Measurements from ENCODE around the gene SYNC. TPM values are rescaled to one million over a fixed set of nuclear protein-coding genes. Genes with fewer than 3 reads are reported as not detected.
"Not testable (repeated sequence)": the region's sequence is repeated elsewhere in the genome, so short reads cannot be mapped to it uniquely, and the experiment has no call there.

The SYNC gene
- total and polyA plus RNA-seq, 9 of the 15 experiments (the other 6 are each of a cell fraction or from before 2014, with no cell fraction given) = 0.49 to 1.1 (median 0.87) TPM

DNA sequence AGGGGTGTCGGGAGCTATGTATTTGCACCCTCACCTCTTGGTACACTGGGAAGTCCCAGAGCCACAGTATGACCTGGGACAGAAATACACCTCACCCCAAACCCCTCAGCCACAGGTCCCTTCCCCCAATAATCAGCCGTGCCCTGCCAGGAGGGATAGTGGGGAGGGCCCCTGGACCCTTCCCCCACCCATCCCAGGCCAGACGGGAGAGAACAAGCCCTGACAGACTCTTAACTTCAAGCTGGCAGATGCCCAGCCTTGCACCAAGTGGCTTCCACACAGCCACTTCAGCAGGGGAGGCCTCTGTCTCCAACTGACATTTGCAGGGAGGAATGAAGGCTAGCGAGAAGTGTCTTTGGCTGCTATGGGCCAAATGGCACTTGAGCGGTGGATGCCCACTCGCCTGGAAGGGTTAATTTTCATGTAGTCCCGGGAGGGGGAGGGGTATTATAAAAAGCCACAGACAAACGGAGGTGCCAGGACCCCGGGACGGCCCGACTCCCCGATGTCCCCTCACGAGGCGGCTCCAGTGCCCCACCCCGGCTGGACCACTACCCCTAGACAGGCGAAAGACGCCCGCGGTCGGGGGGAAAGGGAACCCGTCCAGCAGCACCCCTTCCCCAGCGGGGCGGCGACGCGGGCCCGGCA, 495 bp downstream of the SYNC start:
- POLR2A ChIA-PET = interaction anchor here (0.6 to 1.5 kb wide), 7 partner anchors 13 to 173 kb away, joined by 3 to 4 read pairs (median 3); no protein-coding TSS in a partner anchor
- H2AFZ ChIP-seq (ENCODE audit: low read depth, low read length) = peak overlapping the region; percentile 86
- H3K9ac ChIP-seq (ENCODE audit: insufficient read depth in 1 of 2, low read depth in 2 of 2, low read length in 2 of 2) = peak overlapping the region; percentile 26 to 87; a peak in 3 of 4 replicates
- H3K4me2 ChIP-seq (ENCODE audit: insufficient read depth, low read length) = peak overlapping the region; percentile 90; the same call in 1 of the 2 replicates
- H4K20me1 ChIP-seq (replicated peaks; ENCODE audit: control insufficient read depth, insufficient read depth, low read length) = no peaks in the 10 kb centered on the region
- CTCF ChIA-PET (ENCODE audit: low intra/inter-chr PET ratio) = interaction anchor here (0.6 kb wide), 1 partner anchor 168 kb away, joined by 5 read pairs; no protein-coding TSS in a partner anchor
- TF ChIP-seq ASH1L (IDR thresholded peaks at IDR 0.05; ENCODE audit: borderline replicate concordance, low read depth, partially characterized antibody) (no peak), MTA3 (IDR thresholded peaks at IDR 0.05; ENCODE audit: borderline replicate concordance) (0 out of 2 replicates have a peak, but pooled peaks have one; percentile 13)
- no peaks in the 10 kb centered on the region for H3K36me3 ChIP-seq (ENCODE audit: control insufficient read depth, insufficient read depth, low read length)
- H3K27ac ChIP-seq (ENCODE audit: extremely low read depth, low read depth, low read length) = no peak overlapping the region
- no peaks in the 10 kb centered on the region for H3K9me3 ChIP-seq (replicated peaks; ENCODE audit: control insufficient read depth, insufficient read depth, low read depth, low read length)
- no peak for DNase-seq (ENCODE audit: extremely low read depth in 1 of 4, low spot score in 3 of 4)
- no peak for FAIRE-seq
- no TSS peak for BruUV-seq (replicated peaks)
- H3K27me3 ChIP-seq (ENCODE audit: control insufficient read depth in 2 of 2, insufficient read depth in 2 of 2, low read length in 2 of 2) = no peaks in the 10 kb centered on the region
- peak overlapping the region; percentile 59 for H3K4me3 ChIP-seq
- no peaks in the 10 kb centered on the region for H3K79me2 ChIP-seq (ENCODE audit: control insufficient read depth, insufficient read depth, low read length)
- H3K9me1 ChIP-seq (ENCODE audit: control insufficient read depth, insufficient read depth, low read length) = no peaks in the 10 kb centered on the region
- H3K4me1 ChIP-seq (replicated peaks in 1 of 2; ENCODE audit: control insufficient read depth in 2 of 2, insufficient read depth in 2 of 2, low read length in 2 of 2) = peaks cover 9 to 30% of the 10 kb centered on the region in 2 experiments; a peak in 4 of 5 replicates
- in situ Hi-C loops (cut with MboI) (no loop called here), intact Hi-C loops (cut with micrococcal nuclease) (loop anchor here (5.0 kb wide), 2 partner anchors 255 to 300 kb away; no protein-coding TSS in a partner anchor)
- WGBS (ENCODE audit: insufficient coverage, low coverage, missing lambda C conversion rate) = 39% methylated on average over 21 of the region's 27 CpGs
- ATAC-seq = no peak

DNA sequence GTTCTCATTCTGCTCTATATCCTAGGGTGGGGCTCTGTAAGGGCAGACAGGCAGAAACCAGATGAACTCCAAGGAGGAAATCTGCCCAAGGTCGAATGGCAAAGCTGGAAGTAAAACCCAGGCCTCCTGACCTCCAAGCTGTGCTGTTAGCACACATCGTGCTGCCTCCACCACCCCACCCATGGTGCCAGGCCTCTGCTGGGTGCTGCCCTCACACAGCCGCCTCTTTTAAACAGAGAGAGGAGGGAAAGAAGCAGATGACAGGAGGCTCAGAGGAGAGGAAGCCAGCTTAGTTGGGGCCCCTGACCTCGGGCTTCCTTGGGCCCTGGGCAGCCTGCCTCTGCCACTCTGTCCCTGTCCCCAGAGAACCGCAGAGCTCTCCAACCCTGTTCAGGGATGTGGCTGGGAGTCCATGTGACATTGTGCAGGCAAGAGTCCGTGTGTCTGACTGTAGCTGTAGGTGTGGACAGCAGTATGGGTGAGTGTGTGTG, 1.1 kb downstream of the SYNC start:
- ChIA-PET POLR2A (interaction anchor here (0.8 to 1.5 kb wide), 6 partner anchors 12 to 112 kb away, joined by 3 to 4 read pairs (median 3); no protein-coding TSS in a partner anchor), CTCF (ENCODE audit: low intra/inter-chr PET ratio) (no interaction called here)
- WGBS (ENCODE audit: insufficient coverage, low coverage, missing lambda C conversion rate) = 49% methylated on average over 6 of the region's 6 CpGs
- peaks cover 9 to 30% of the 10 kb centered on the region in 2 experiments; a peak in 4 of 5 replicates for H3K4me1 ChIP-seq (replicated peaks in 1 of 2; ENCODE audit: control insufficient read depth in 2 of 2, insufficient read depth in 2 of 2, low read length in 2 of 2)
- no peaks in the 10 kb centered on the region for H3K79me2 ChIP-seq (ENCODE audit: control insufficient read depth, insufficient read depth, low read length)
- H3K27ac ChIP-seq (ENCODE audit: extremely low read depth, low read depth, low read length) = no peak overlapping the region
- no TSS peak for BruUV-seq (replicated peaks)
- DNase-seq (ENCODE audit: extremely low read depth in 1 of 4, low spot score in 3 of 4) (no peak), FAIRE-seq (no peak), ATAC-seq (no peak)
- in situ Hi-C loops (cut with MboI) (no loop called here), intact Hi-C loops (cut with micrococcal nuclease) (loop anchor here (5.0 kb wide), 2 partner anchors 254 to 299 kb away; no protein-coding TSS in a partner anchor)
- no peaks in the 10 kb centered on the region for H3K9me1 ChIP-seq (ENCODE audit: control insufficient read depth, insufficient read depth, low read length)
- H3K36me3 ChIP-seq (ENCODE audit: control insufficient read depth, insufficient read depth, low read length) = no peaks in the 10 kb centered on the region
- H2AFZ ChIP-seq (ENCODE audit: low read depth, low read length) = no peak overlapping the region
- 0 out of 2 replicates have a peak, but pooled peaks have one; percentile 21 for TF ChIP-seq RB1 (IDR thresholded peaks at IDR 0.05; ENCODE audit: low read depth)
- TF ChIP-seq, protein P1, sequence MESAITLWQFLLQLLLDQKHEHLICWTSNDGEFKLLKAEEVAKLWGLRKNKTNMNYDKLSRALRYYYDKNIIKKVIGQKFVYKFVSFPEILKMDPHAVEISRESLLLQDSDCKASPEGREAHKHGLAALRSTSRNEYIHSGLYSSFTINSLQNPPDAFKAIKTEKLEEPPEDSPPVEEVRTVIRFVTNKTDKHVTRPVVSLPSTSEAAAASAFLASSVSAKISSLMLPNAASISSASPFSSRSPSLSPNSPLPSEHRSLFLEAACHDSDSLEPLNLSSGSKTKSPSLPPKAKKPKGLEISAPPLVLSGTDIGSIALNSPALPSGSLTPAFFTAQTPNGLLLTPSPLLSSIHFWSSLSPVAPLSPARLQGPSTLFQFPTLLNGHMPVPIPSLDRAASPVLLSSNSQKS (CRISPR knock-in tag; IDR thresholded peaks at IDR 0.05) = no peak
- no peaks in the 10 kb centered on the region for H3K9me3 ChIP-seq (replicated peaks; ENCODE audit: control insufficient read depth, insufficient read depth, low read depth, low read length)
- no peaks in the 10 kb centered on the region for H4K20me1 ChIP-seq (replicated peaks; ENCODE audit: control insufficient read depth, insufficient read depth, low read length)
- H3K4me3 ChIP-seq = no peak overlapping the region
- H3K27me3 ChIP-seq (ENCODE audit: control insufficient read depth in 2 of 2, insufficient read depth in 2 of 2, low read length in 2 of 2) = no peaks in the 10 kb centered on the region
- H3K9ac ChIP-seq (ENCODE audit: insufficient read depth in 1 of 2, low read depth in 2 of 2, low read length in 2 of 2) = peak overlapping the region in 1 of 2 experiments; percentile 87; a peak in 2 of 4 replicates
- H3K4me2 ChIP-seq (ENCODE audit: insufficient read depth, low read length) = no peak overlapping the region

DNA sequence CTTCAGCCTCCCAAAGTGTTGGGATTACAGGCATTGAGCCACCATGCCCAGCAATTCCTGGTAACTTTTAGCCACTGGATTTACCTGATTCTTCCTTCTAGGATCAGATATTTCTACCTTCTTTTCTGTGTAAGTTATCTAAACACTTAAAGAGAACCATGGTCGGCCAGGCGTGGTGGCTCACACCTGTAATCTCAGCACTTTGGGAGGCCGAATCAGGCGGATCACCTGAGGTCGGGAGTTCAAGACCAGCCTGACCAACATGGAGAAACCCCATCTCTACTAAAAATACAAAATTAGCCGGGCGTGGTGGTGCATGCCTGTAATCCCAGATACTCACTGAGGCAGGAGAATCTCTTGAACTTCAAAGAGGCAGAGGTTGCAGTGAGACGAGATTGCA, 5.6 kb downstream of the SYNC start:
- H3K36me3 ChIP-seq (ENCODE audit: control insufficient read depth, insufficient read depth, low read length); H3K27ac ChIP-seq (ENCODE audit: extremely low read depth, low read depth, low read length); H3K9me3 ChIP-seq (replicated peaks; ENCODE audit: control insufficient read depth, insufficient read depth, low read depth, low read length); in situ Hi-C loops (cut with MboI); H3K4me3 ChIP-seq; ATAC-seq; BruUV-seq (replicated peaks); H2AFZ ChIP-seq (ENCODE audit: low read depth, low read length); H3K79me2 ChIP-seq (ENCODE audit: control insufficient read depth, insufficient read depth, low read length); DNase-seq (ENCODE audit: extremely low read depth in 1 of 4, low spot score in 3 of 4); H3K27me3 ChIP-seq (ENCODE audit: control insufficient read depth in 2 of 2, insufficient read depth in 2 of 2, low read length in 2 of 2); H3K9ac ChIP-seq (ENCODE audit: insufficient read depth in 1 of 2, low read depth in 2 of 2, low read length in 2 of 2); H3K4me2 ChIP-seq (ENCODE audit: insufficient read depth, low read length); H3K9me1 ChIP-seq (ENCODE audit: control insufficient read depth, insufficient read depth, low read length); FAIRE-seq; CTCF ChIA-PET (ENCODE audit: low intra/inter-chr PET ratio); H4K20me1 ChIP-seq (replicated peaks; ENCODE audit: control insufficient read depth, insufficient read depth, low read length): not testable (repeated sequence)
- peaks cover 14 to 26% of the 10 kb centered on the region in 2 experiments for H3K4me1 ChIP-seq (replicated peaks in 1 of 2; ENCODE audit: control insufficient read depth in 2 of 2, insufficient read depth in 2 of 2, low read length in 2 of 2)
- intact Hi-C loops (cut with micrococcal nuclease) = loop anchor here (10.0 kb wide), 1 partner anchor 172 kb away; no protein-coding TSS in a partner anchor
- WGBS (ENCODE audit: insufficient coverage, low coverage, missing lambda C conversion rate) = 78% methylated on average over 8 of the region's 8 CpGs
- POLR2A ChIA-PET = interaction anchor here (0.6 to 2.3 kb wide), 6 partner anchors 9 to 87 kb away, joined by 3 to 14 read pairs (median 4); no protein-coding TSS in a partner anchor

Data from K562 (cell line).